Urinary bladder (tissue), 4 donors: ENCODE results near the gene CDO1. TPM values are rescaled to one million over a fixed set of nuclear protein-coding genes. Genes with fewer than 3 reads are reported as not detected.

Experiments used
- DNase-seq: peaks from one replicate; pipeline ENCODE4 v3.0.0-alpha.2; 2015; ENCODE audit errors: extremely low spot score
- H3K27ac ChIP-seq: one replicate; pipeline ENCODE4 v1.5.1; 2013; ENCODE audit warnings: low read depth, mild to moderate bottlenecking, moderate library complexity
- H3K36me3 ChIP-seq: one replicate; pipeline ENCODE4 v1.6.1; 2013; ENCODE audit warnings: mild to moderate bottlenecking, moderate library complexity; ENCODE audit not compliant: insufficient read depth
- H3K4me1 ChIP-seq: one replicate; pipeline ENCODE4 v1.6.1; 2013; ENCODE audit warnings: mild to moderate bottlenecking, moderate library complexity; ENCODE audit not compliant: insufficient read depth
- H3K4me3 ChIP-seq: one replicate; pipeline ENCODE4 v1.5.1; 2013; ENCODE audit warnings: low read depth, low read length
- WGBS: extraction: QIAGEN DNeasy Blood & Tissue Kit; methylation state at CpG from one replicate; pipeline ENCODE4 v1.1.7; 2013; 5-methylcytosine and 5-hydroxymethylcytosine counted together
- polyA plus RNA-seq: library from polyadenylated mRNA; stranded (reverse); fragments of 200-250 nt; gene quantifications from one replicate; pipeline ENCODE4 v1.2.3, GENCODE V29; 2013
- total RNA-seq: library from RNA; depleted of rRNA; stranded (reverse); fragments of >200 nt; gene quantifications from one replicate; pipeline ENCODE4 v1.2.3, GENCODE V29; 2014
- donor health status: healthy with polysubstance abuse.
- donor health status: healthy.

The CDO1 gene
- total and polyA plus RNA-seq, 2 donors: 18.2 to 21.1 TPM

DNA sequence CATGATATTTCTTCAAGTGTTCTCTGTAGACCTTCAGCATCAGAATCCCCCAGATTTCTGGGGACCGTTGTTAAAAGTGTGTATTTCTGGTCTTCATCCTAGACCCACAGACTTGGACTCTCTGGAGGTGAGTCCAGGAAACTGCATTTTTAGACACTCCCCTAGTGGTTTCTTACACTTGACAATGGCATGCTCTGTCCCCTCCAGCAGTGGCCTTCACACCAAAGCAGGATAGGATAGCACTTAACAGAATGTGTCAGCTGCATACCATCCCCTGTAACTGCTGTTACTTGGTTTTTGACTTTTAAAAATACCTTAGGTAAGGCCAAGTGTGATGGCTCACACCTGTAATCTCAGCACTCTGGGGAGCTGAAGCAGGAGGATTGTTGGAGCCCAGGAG lies 20.8 kb downstream of the CDO1 start:
- H3K4me3 ChIP-seq: no peak overlapping the region
- WGBS: 89% methylated on average over 1 of the region's 1 CpG
- no peaks in the 10 kb centered on the region for H3K4me1 ChIP-seq
- H3K36me3 ChIP-seq: no peaks in the 10 kb centered on the region
- no peak overlapping the region for H3K27ac ChIP-seq
- DNase-seq: no peak

DNA sequence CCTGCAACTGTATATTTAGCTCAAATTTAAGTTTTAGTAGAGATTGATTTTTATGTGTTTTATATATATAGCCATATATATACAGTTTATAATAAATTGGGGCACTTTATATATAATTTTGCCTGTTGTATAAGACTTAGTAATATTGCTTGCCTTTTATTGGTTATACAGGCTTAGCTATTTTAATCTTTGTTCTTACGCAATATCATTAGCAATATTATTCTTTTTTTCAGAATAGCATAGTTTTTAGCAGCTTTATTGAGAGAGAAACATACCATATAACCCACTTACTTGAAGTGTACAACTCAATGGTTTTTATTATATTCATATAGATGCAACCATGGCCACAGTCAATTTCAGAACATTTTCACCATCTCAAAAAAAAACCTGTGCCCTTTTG lies 28.0 kb downstream of the CDO1 start:
- no peaks in the 10 kb centered on the region for H3K4me1 ChIP-seq
- no peak for DNase-seq
- H3K4me3 ChIP-seq: no peak overlapping the region
- H3K36me3 ChIP-seq: no peaks in the 10 kb centered on the region
- WGBS: 99% methylated on average over 1 of the region's 1 CpG
- no peak overlapping the region for H3K27ac ChIP-seq

DNA sequence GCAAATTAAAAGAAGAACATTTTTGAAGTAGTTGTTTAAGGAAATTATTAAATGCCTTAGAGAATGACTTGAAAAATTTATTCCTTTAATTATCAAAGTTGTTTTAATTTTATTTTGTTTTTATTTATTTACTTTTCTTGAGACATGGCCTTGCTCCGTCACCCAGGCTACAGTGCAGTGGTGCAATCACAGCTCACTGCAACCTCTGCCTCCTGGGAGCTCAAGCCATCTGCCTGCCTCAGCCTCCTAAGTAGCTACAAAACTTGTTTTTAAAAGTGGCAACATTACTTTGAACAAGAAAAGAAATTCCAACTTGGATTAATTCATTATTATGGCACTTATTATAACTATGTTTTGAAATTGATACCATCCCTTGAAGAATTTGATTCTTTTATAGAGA lies 29.0 kb downstream of the CDO1 start:
- H3K27ac ChIP-seq: no peak overlapping the region
- no peak for DNase-seq
- H3K4me1 ChIP-seq: no peaks in the 10 kb centered on the region
- H3K4me3 ChIP-seq: no peak overlapping the region
- no peaks in the 10 kb centered on the region for H3K36me3 ChIP-seq
- 43% methylated on average over 1 of the region's 1 CpG for WGBS

DNA sequence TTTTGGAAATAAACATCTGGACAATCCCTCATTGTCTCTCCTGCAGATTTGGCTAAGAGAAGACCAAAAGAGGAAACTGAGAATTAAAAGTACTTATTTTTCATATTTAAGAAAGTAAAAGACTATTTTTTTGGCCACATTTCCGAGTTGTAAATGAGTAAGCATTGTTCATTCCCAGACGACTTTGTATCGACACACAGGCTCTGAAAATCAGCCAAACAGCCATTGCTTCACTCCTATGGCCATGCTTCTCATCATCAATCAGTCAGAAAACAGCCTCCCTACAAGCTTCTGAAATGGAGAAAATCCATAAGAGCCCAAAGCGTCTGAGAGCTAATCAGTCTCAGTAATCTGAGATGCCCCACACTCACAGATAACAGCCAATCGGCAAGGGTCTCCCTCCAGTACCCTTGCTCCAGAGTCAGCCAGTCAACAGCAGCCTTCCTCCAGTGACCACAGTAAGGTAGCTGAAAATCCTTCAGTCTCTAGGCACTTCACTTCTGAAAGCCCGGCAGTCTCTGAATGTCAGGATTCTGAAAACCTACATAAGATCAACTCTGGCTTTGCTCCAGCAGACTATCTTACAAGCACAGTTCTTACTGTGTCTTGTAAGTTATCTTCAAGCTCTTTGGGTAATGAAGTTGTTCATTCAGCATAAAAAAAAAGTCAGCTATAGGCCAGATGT lies 30.9 kb downstream of the CDO1 start:
- WGBS: 27% methylated on average over 6 of the region's 6 CpGs
- no peak overlapping the region for H3K4me3 ChIP-seq
- no peaks in the 10 kb centered on the region for H3K4me1 ChIP-seq
- no peaks in the 10 kb centered on the region for H3K36me3 ChIP-seq
- H3K27ac ChIP-seq: no peak overlapping the region
- DNase-seq: no peak

DNA sequence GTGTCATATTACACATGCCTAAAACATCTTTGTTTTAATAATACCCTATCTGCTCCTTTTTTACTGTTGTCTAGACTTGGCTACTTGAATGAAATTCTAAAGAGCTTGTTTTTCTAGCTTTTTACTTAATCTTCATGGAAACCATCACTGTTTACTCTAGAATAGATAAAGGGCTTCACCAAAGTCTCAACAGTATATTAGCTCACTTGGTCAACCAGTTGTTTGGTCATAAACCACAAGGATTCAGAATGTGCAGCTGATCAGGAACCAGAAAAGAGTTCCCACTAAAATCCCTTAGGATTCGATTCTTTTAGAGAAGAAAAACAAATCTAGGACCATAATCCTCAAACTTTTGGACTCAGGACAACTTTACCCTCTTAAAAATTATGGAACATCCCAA lies 38.0 kb downstream of the CDO1 start:
- DNase-seq: no peak
- Histone ChIP-seq H3K36me3 (no peaks in the 10 kb centered on the region), H3K4me3 (no peak overlapping the region), H3K27ac (no peak overlapping the region), H3K4me1 (no peaks in the 10 kb centered on the region)
- WGBS: 26% methylated on average over 1 of the region's 1 CpG

DNA sequence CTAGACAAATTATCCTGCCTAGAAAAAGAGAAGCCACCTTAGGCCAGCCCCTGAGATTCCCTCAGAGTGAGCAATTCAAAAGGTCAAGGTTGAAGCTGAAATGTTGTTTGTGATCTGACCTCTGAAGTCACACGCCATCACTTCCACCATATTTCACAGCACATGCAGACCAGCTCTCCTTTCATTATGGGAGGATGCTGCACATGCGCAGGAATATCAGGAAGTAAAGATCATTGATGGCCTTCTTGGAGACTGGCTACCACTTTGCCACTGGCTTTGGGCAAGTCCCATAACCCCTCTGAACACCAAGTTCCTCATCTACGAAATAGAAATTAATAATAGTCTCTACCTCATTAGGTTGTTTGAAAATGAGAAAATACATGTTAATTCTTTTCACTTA lies 39.5 kb downstream of the CDO1 start:
- WGBS: 92% methylated on average over 3 of the region's 3 CpGs
- no peak for DNase-seq
- Histone ChIP-seq H3K27ac (no peak overlapping the region), H3K4me3 (no peak overlapping the region), H3K36me3 (no peaks in the 10 kb centered on the region), H3K4me1 (no peaks in the 10 kb centered on the region)

DNA sequence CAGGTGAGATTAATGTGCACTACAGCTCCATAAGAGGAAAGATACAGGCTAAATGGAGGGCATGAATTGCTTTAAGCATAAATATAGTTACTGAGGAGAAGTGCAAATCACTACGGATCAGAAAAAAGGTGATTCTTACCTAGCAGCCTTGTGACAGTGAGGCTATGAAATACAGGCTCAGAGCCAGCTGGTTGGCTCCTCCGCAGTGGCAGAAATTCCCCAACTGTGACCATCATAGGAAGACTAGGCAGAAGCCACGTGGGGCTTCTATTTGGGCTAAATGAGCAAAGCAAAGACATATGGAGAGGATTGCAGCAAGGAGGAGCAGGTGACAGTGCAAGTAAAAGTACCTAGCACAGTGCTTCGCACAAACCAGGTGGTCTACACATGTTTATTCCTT lies 40.5 kb downstream of the CDO1 start:
- 78% methylated on average over 4 of the region's 4 CpGs for WGBS
- no peaks in the 10 kb centered on the region for H3K36me3 ChIP-seq
- no peak for DNase-seq
- no peaks in the 10 kb centered on the region for H3K4me1 ChIP-seq
- no peak overlapping the region for H3K4me3 ChIP-seq
- no peak overlapping the region for H3K27ac ChIP-seq

DNA sequence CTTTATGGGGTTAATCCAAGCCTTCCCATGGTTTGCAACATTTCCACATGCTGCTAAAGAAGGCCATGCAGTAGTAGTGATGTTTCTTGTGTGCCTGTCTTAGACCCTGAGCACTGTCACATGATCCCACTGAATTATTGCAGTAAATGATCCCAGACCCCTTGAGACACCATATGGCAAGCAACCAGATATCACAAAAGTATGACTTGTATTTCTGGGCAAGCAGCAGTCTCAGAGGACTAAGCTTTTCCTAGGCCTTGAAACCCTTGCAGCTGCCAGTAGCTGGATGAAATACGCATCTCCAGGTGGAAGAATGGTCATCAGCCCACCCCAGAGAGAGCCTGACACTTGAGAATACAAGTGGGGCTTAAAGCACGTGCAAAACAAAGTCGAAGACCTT lies 41.8 kb downstream of the CDO1 start:
- no peak overlapping the region for H3K27ac ChIP-seq

DNA sequence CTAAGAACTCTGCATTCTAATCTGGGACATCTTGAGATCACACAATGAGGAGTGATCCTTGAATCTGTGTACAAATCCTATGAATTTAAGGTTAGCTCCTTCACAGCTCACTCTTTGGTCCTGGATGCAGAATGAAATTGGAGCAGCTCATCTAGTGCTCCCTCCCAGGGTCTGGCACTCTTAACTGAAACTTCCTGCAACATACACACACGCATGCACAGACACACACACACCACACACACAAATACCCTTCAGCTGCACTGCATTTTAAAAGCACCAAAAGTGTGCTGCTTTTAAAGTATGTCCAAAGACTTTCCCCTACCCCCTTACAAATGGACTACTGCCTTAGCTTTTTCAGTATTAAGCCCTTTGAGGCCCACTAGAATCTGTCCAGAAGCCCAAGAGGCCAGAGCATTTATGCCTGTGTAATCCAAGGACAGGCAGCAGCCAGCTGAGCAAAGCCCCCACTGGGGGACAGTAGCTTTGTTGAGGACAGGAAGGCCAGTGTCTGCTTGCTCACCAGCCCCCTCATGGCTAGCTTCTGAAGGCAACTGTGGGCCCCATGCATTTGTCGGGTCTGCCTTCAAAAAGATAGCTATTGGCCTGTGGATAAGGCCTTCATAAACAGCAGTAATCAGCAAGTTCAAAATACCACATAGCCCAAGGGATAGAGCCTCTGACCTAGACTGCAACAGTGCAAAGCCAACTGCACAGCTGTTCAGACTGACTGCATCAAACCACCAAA lies 43.6 kb downstream of the CDO1 start:
- Histone ChIP-seq H3K27ac (no peak overlapping the region), H3K4me1 (no peaks in the 10 kb centered on the region), H3K36me3 (no peaks in the 10 kb centered on the region), H3K4me3 (no peak overlapping the region)
- 44% methylated on average over 2 of the region's 2 CpGs for WGBS
- no peak for DNase-seq

More for the DNA sequence above, 41.8 kb downstream of the CDO1 start:
- Histone ChIP-seq H3K4me1 (no peaks in the 10 kb centered on the region), H3K4me3 (no peak overlapping the region), H3K36me3 (no peaks in the 10 kb centered on the region)
- WGBS: 72% methylated on average over 3 of the region's 3 CpGs
- DNase-seq: no peak

DNA sequence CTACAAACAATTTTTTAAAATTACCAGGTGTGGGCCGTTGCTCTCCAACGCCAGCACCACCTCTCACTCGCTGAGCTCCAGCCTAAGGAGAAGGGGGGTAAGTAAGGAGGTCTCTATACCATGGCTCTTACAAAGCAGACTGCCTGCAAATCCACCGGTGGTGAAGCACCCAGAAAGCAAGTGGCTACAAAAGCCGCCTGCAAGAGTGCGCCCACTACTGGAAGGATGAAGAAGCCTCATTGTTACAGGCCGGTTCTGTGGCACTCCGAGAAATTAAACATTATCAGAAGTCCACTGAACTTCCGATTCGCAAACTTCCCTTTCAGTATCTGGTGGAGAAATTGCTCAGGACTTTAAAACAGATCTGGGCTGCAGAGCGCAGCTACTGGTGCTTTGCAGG lies 46.0 kb downstream of the CDO1 start:
- Histone ChIP-seq H3K27ac (no peak overlapping the region), H3K4me3 (no peak overlapping the region), H3K4me1 (no peaks in the 10 kb centered on the region), H3K36me3 (no peaks in the 10 kb centered on the region)
- 62% methylated on average over 11 of the region's 11 CpGs for WGBS
- DNase-seq: no peak

DNA sequence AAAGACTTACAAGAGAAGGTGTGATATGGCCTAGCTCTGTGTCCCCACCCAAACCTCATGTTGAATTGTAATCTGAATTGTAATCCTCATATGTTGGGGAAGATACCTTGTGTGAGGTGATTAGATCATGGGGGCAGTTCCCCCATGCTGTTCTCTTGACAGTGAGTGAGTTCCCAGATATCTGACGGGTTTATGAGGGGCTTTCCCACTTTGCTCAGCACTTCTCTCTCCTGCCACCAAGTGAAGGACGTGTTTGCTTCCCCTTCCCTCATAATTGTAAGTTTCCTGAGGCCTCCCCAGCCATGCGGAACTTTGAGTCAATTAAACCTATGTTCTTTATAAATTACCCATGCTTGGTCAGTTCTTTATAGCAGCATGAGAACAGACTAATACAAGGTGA lies 49.0 kb downstream of the CDO1 start:
- 81% methylated on average over 3 of the region's 3 CpGs for WGBS

DNA sequence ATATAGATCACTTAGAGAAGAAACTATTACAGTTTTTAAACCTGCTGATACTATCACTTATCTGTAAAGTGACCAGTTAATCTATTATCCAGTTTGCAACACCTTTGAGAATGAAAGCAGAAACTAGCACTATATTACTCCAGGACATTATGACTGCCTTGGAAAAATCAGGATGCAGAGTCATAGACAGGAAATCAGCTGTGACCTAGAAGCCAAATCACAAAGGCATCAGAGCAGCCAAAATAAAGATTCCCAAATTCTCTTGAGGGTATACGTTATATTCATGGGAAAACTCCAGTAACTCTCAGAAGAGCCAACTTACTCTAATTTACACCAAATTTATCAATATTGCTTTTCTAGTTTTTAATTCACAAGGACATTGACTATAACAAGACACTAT lies 49.9 kb downstream of the CDO1 start:
- no peaks in the 10 kb centered on the region for H3K36me3 ChIP-seq
- H3K27ac ChIP-seq: no peak overlapping the region
- H3K4me1 ChIP-seq: no peaks in the 10 kb centered on the region
- H3K4me3 ChIP-seq: no peak overlapping the region
- WGBS: 70% methylated on average over 1 of the region's 1 CpG
- no peak for DNase-seq

More for the DNA sequence above, 49.0 kb downstream of the CDO1 start:
- no peaks in the 10 kb centered on the region for H3K4me1 ChIP-seq
- H3K4me3 ChIP-seq: no peak overlapping the region
- no peak for DNase-seq
- no peak overlapping the region for H3K27ac ChIP-seq
- no peaks in the 10 kb centered on the region for H3K36me3 ChIP-seq

DNA sequence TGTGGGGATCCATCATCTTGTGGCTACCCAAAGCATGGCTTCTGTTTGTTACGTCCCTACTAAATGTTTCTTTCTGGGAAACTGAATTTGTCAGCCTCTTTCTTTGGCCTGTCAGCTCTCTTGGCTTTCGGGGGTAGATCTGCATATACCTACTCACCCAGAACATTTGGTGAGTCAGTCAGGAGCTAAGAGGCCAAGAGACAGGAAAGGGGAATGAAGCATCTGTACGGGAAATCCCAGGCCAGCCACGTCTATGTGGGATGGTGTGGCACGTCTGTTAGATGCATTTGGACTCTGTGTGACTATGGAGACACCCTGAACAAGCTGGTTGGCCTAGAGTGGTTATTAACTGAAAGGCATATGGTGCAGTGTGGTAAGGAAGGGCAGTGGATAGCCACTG lies 58.1 kb downstream of the CDO1 start:
- Histone ChIP-seq H3K36me3 (no peaks in the 10 kb centered on the region), H3K4me3 (no peak overlapping the region), H3K27ac (no peak overlapping the region), H3K4me1 (no peaks in the 10 kb centered on the region)
- DNase-seq: no peak
- WGBS: 78% methylated on average over 5 of the region's 5 CpGs

DNA sequence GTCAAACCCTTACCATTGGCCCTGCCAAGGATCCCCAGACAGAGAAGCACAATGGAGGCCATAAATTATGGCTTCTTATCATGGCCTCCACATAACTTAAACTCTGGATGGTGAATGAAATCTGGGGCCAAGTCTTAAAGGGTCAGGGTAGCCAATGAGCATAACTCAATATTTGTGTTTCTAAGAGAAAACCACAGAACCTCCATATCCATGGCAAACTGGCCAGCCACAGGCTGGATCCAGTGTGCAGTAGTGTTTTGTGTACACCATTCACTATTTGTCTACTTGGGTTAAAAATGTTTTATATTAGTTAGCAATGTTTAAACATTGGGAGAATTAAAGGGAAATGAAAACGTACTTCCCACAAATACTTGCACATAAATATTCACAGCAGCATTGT lies 60.8 kb downstream of the CDO1 start:
- 62% methylated on average over 1 of the region's 1 CpG for WGBS
- no peak overlapping the region for H3K4me3 ChIP-seq

More for the DNA sequence above, 60.8 kb downstream of the CDO1 start:
- Histone ChIP-seq H3K36me3 (no peaks in the 10 kb centered on the region), H3K27ac (no peak overlapping the region), H3K4me1 (no peaks in the 10 kb centered on the region)
- DNase-seq: no peak
